ENCODE measurements around the gene VAT1.

GRCh38 chr17:43039646-43040045 is 17.5 kb upstream of the VAT1 start:
- TF ChIP-seq CTCF (IDR thresholded peaks at IDR 0.05; ENCODE audit: poor library complexity) (no peak), EZH2 (IDR thresholded peaks at IDR 0.05; ENCODE audit: borderline replicate concordance) (no peak)
